Panc1 (cell line): ENCODE data around the gene FOXP2.
"Not testable (repeated sequence)": the region's sequence is repeated elsewhere in the genome, so short reads cannot be mapped to it uniquely, and the experiment has no call there.

Experiments used
- CTCF ChIP-seq: fragments of 450-650 bp; IDR thresholded peaks from 2 replicates; pipeline ENCODE4 v1.5.1; 2017; ENCODE audit warnings: mild to moderate bottlenecking
- POLR2AphosphoS5 ChIP-seq: IDR thresholded peaks from 2 replicates; pipeline ENCODE4 v1.6.1; 2012; ENCODE audit warnings: mild to moderate bottlenecking, low read depth, low read length, moderate library complexity

- TF ChIP-seq CTCF, POLR2AphosphoS5: not testable (repeated sequence)
Measured at GRCh38 chr7:114547346-114547745, 132.7 kb downstream of the FOXP2 start.
